ENCODE measurements around the gene ZBTB7A. TPM values are rescaled to one million over a fixed set of nuclear protein-coding genes. Genes with fewer than 3 reads are reported as not detected.

The ZBTB7A gene
- total and polyA plus RNA-seq, 11 donors, result 14.6 to 65.0 (median 28.6) TPM

DNA sequence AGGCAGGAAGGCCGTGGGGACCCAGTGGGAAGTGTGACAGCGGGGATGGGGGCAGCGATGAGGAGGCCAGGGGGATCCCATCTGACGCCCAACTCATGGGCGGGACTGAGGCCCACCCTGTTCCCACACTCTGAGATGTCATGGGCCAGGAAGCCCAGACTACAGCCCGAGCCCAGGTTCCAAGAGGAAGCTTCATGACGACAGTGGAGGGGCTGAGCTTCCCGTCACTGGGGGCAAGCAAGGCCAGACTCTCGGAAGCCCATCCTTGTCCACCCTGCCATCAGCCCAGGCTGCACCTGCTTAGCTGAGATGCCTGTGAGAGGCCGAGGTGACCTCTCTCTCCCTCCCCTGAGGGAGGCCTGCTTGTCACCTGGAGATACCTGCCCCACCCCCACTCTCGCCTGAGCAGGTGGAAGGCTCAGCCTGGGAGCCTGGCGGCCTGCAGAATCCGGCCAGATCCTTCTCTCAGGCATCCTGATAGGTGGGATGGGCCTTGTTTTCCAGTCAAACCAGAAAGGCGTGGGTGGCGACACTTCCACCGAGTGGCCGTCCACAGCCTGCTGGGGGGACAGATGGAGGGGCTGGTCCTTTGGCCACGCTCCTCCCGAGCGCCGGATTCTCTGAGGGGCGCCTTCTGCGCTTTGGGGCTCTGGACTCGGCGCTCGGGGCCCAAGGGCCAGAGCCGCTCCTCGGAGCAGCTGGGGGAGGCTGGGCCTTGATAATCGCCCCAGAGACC is 4.8 kb downstream of the ZBTB7A start:
- peak in 2 of 5 donors; percentile 36 to 69 for DNase-seq
- TF ChIP-seq, protein P1, sequence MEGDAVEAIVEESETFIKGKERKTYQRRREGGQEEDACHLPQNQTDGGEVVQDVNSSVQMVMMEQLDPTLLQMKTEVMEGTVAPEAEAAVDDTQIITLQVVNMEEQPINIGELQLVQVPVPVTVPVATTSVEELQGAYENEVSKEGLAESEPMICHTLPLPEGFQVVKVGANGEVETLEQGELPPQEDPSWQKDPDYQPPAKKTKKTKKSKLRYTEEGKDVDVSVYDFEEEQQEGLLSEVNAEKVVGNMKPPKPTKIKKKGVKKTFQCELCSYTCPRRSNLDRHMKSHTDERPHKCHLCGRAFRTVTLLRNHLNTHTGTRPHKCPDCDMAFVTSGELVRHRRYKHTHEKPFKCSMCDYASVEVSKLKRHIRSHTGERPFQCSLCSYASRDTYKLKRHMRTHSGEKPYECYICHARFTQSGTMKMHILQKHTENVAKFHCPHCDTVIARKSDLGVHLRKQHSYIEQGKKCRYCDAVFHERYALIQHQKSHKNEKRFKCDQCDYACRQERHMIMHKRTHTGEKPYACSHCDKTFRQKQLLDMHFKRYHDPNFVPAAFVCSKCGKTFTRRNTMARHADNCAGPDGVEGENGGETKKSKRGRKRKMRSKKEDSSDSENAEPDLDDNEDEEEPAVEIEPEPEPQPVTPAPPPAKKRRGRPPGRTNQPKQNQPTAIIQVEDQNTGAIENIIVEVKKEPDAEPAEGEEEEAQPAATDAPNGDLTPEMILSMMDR (IDR thresholded peaks at IDR 0.05), result no peak
- peak overlapping the region in 11 of 12 donors; percentile 23 to 84 (median 52) for H3K4me3 ChIP-seq
- WGBS, 4 donors, result 40 to 61% (median 49%) methylated on average over 21 to 29 of the region's 29 CpGs
- peaks cover 21 to 78% (median 66%) of the 10 kb centered on the region in 12 donors for H3K4me1 ChIP-seq
- peak overlapping the region; percentile 87 to 99 (median 98) for H3K27ac ChIP-seq
- no peaks in the 10 kb centered on the region for H3K9me3 ChIP-seq
- peaks cover 0 to 9% (median 0%) of the 10 kb centered on the region in 9 donors for H3K36me3 ChIP-seq
- intact Hi-C loops (cut with DNase I), result loop anchor here in 4 of 10 donors (5.0 kb wide), 2 partner anchors 45 to 55 kb away; partner anchors contain the start of gene PIAS4 (in 3 of the 4)
- H3K27me3 ChIP-seq, result no peaks in the 10 kb centered on the region
- peak; percentile 0 to 40 (median 2) for ATAC-seq

DNA sequence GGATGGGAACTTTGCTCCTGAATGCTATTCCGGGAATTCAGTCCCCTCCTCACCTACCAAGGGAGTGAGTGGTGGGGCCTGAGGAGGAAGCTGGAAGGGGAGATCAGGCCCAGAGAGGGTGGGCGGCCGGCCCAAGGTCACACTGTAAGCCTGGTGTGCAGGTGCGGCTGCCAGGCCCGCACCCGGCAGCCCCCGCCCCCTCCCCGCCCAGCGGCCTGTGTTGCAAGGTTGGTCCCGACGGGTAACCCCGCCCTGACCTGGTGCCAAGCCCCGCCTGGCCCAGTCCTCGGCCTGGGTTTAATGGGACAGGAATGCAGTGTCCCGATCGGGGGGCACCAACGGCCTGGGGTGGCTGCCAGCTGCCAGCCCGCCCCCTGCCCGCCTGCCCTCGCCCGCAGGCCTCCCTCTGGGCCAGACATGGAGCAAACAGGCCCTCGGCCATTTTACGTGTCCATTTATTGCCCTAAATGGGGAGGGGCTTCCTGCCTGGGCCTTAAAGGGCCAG is 5.5 kb downstream of the ZBTB7A start:
- intact Hi-C loops (cut with DNase I), result loop anchor here in 4 of 10 donors (5.0 kb wide), 2 partner anchors 44 to 54 kb away; partner anchors contain the start of gene PIAS4 (in 3 of the 4)
- H3K4me1 ChIP-seq, result peaks cover 21 to 82% (median 66%) of the 10 kb centered on the region in 12 donors
- TF ChIP-seq POLR2A (IDR thresholded peaks at IDR 0.05), result no peak
- TF ChIP-seq, protein P1 (IDR thresholded peaks at IDR 0.05), result no peak
- peaks cover 0 to 11% (median 0%) of the 10 kb centered on the region in 9 donors for H3K36me3 ChIP-seq
- peak overlapping the region in 11 of 12 donors; percentile 23 to 84 (median 52) for H3K4me3 ChIP-seq
- peak; percentile 69 to 89 (median 84) for DNase-seq
- no peaks in the 10 kb centered on the region for H3K9me3 ChIP-seq
- 10 to 30% (median 13%) methylated on average over 6 to 23 of the region's 23 CpGs for WGBS, 4 donors
- peak overlapping the region; percentile 87 to 99 (median 98) for H3K27ac ChIP-seq
- ATAC-seq, result peak in 3 of 4 donors; percentile 4 to 28 (median 20)
- H3K27me3 ChIP-seq, result no peaks in the 10 kb centered on the region

DNA sequence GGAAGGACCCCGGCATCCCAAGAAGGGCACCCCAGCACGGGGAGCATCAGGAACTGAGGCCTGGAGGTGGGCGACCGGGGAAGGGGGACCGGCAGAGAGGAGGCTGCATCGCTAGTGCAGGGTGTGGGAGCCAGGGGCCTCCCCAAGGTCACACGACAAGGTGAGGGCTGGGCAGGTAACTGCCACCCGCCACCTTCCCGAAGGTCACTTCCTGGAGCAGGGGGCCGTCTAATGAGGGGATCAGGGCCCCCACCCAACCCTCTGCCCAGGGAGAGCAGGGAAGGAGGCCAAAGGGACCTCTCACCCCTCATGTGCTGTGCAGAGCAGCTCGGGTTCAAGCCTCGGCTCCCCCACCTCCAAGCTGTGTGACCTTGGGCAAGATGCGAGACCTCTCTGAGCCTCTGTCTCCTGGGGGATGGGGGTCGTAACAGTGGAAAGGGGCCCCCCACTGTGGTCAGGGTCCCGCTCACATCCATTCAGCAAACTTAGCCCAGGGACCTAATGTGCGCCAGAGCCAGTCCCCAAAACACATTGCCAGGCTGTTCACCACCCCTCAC is 6.0 kb downstream of the ZBTB7A start:
- Histone ChIP-seq H3K4me3 (peak overlapping the region in 11 of 12 donors; percentile 23 to 84 (median 52)), H3K27ac (peak overlapping the region; percentile 87 to 99 (median 98)), H3K36me3 (peaks cover 0 to 16% (median 0%) of the 10 kb centered on the region in 9 donors), H3K4me1 (peaks cover 21 to 83% (median 66%) of the 10 kb centered on the region in 12 donors), H3K9me3 (no peaks in the 10 kb centered on the region), H3K27me3 (no peaks in the 10 kb centered on the region)
- WGBS, 4 donors, result 66 to 80% (median 73%) methylated on average over 8 to 16 of the region's 16 CpGs
- intact Hi-C loops (cut with DNase I), result loop anchor here in 4 of 10 donors (5.0 kb wide), 2 partner anchors 43 to 53 kb away; partner anchors contain the start of gene PIAS4 (in 3 of the 4)
- no peak for TF ChIP-seq POLR2A (IDR thresholded peaks at IDR 0.05)
- TF ChIP-seq, protein P1 (IDR thresholded peaks at IDR 0.05), result no peak
- ATAC-seq (no peak), DNase-seq (peak in 1 of 5 donors; percentile 30)
